GM23338 (cell line): ENCODE measurements around the gene EYA4.
"Not testable (repeated sequence)": the region's sequence is repeated elsewhere in the genome, so short reads cannot be mapped to it uniquely, and the experiment has no call there.

ENCODE experiments used
- CTCF ChIP-seq, 2 experiments: fragments of 200-600 bp in 1 of 2; sonication (generic) in 1 of 2; conservative IDR thresholded peaks; 2 replicates each; pipeline versions ENCODE4 v1.5.1 to v1.6.1; 2016 to 2017; ENCODE audit warnings: antibody characterized with exemption in 2 of 2, low read depth in 2 of 2, mild to moderate bottlenecking in 2 of 2, moderate library complexity in 1 of 2
- EZH2 ChIP-seq: fragments of 200-600 bp; sonication (generic); IDR thresholded peaks from one replicate; pipeline ENCODE4 v1.8.0; 2017; ENCODE audit warnings: antibody characterized with exemption, mild to moderate bottlenecking, low read depth; ENCODE audit not compliant: unreplicated experiment
- POLR2AphosphoS5 ChIP-seq: IDR thresholded peaks from 2 replicates; pipeline ENCODE4 v1.6.1; 2016; ENCODE audit warnings: antibody characterized with exemption, low read depth
- ZNF114 ChIP-seq: fragments of 250-450 bp; sonication (Bioruptor Pico); IDR thresholded peaks from 2 replicates; pipeline ENCODE4 v1.5.0; 2020; ENCODE audit warnings: mild to moderate bottlenecking, moderate library complexity
- TF ChIP-seq, protein P1 (sequence below): IDR thresholded peaks from one replicate; pipeline ENCODE4 v1.6.1; 2018; ENCODE audit warnings: antibody characterized with exemption; ENCODE audit not compliant: unreplicated experiment

GRCh38 chr6:133554121-133554520 lies 313.0 kb downstream of the EYA4 start:
- not testable (repeated sequence) for TF ChIP-seq CTCF (conservative IDR thresholded peaks at IDR 0.05; ENCODE audit: low read depth in 2 of 2); POLR2AphosphoS5; EZH2; ZNF114
- TF ChIP-seq, protein P1, sequence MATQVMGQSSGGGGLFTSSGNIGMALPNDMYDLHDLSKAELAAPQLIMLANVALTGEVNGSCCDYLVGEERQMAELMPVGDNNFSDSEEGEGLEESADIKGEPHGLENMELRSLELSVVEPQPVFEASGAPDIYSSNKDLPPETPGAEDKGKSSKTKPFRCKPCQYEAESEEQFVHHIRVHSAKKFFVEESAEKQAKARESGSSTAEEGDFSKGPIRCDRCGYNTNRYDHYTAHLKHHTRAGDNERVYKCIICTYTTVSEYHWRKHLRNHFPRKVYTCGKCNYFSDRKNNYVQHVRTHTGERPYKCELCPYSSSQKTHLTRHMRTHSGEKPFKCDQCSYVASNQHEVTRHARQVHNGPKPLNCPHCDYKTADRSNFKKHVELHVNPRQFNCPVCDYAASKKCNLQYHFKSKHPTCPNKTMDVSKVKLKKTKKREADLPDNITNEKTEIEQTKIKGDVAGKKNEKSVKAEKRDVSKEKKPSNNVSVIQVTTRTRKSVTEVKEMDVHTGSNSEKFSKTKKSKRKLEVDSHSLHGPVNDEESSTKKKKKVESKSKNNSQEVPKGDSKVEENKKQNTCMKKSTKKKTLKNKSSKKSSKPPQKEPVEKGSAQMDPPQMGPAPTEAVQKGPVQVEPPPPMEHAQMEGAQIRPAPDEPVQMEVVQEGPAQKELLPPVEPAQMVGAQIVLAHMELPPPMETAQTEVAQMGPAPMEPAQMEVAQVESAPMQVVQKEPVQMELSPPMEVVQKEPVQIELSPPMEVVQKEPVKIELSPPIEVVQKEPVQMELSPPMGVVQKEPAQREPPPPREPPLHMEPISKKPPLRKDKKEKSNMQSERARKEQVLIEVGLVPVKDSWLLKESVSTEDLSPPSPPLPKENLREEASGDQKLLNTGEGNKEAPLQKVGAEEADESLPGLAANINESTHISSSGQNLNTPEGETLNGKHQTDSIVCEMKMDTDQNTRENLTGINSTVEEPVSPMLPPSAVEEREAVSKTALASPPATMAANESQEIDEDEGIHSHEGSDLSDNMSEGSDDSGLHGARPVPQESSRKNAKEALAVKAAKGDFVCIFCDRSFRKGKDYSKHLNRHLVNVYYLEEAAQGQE = not testable (repeated sequence)
